Activated CD4-positive, alpha-beta memory T cell treated with anti-CD3 and anti-CD28 coated beads, Interleukin-2, amount 10 ng/mL, durations not matched to agents 7 days and 5 days (primary cell): ENCODE data around the gene ADCY3. TPM values are rescaled to one million over a fixed set of nuclear protein-coding genes. Genes with fewer than 3 reads are reported as not detected.
A peak's percentile ranks its signal among the peaks of the same experiment; 100 is the strongest.

Source experiments
- CTCF ChIA-PET: fragments of 350-600 bp; sonication (Branson Sonifier 250); formaldehyde crosslinking; loops from one replicate; lab custom pipeline; 2021; ENCODE audit warnings: antibody characterized with exemption, inconsistent platforms; lab: Charles Lee
- POLR2A ChIA-PET: fragments of 350-600 bp; sonication (Branson Sonifier 250); formaldehyde crosslinking; loops from one replicate; lab custom pipeline; 2021; ENCODE audit warnings: antibody characterized with exemption; lab: Charles Lee
- DNase-seq: peaks from one replicate; pipeline ENCODE4 v3.0.0-alpha.2; 2020
- H3K27ac Mint-ChIP-seq: one replicate; pipeline ENCODE4 v1.8.0; 2021; ENCODE audit warnings: mild to moderate bottlenecking, mixed read lengths
- H3K27me3 Mint-ChIP-seq: one replicate; pipeline ENCODE4 v1.8.0; 2021; ENCODE audit warnings: mixed read lengths
- H3K36me3 Mint-ChIP-seq: one replicate; pipeline ENCODE4 v1.8.0; 2021; ENCODE audit warnings: low read depth, mixed read lengths
- H3K4me1 Mint-ChIP-seq: one replicate; pipeline ENCODE4 v1.8.0; 2021; ENCODE audit warnings: mixed read lengths
- H3K4me3 Mint-ChIP-seq: one replicate; pipeline ENCODE4 v1.8.0; 2021; ENCODE audit warnings: mild to moderate bottlenecking, mixed read lengths
- H3K9me3 Mint-ChIP-seq: one replicate; pipeline ENCODE4 v1.8.0; 2021; ENCODE audit warnings: mixed read lengths
- total RNA-seq, 2 experiments: library from RNA; stranded (reverse); gene quantifications; one replicate each; pipeline ENCODE4 v1.2.3, GENCODE V29; 2021

Gene ADCY3
- total RNA-seq, result 10 to 100 TPM; 55.6 to 58.5 TPM

GRCh38 chr2:24920098-24920808, at the start of gene ADCY3:
TSS of gene ADCY3 (minus strand) at chr2:24920237. CDS start at chr2:24918987, 1,250 bp downstream.
- peak within 1 kb of the TSS; percentile 72 for H3K27ac Mint-ChIP-seq
- DNase-seq, result peak; percentile 70
- H3K4me3 Mint-ChIP-seq, result peak within 1 kb of the TSS; percentile 83
- H3K9me3 Mint-ChIP-seq, result no peaks in the 10 kb centered on the region
- CTCF ChIA-PET, result no interaction called here
- POLR2A ChIA-PET, result interaction anchor here (1.1 to 4.0 kb wide), 3 partner anchors 11 to 128 kb away, joined by 4 to 15 read pairs (median 7); partner anchors contain the start of genes CENPO and PTRHD1
- peaks cover 15% of the 10 kb centered on the region for H3K36me3 Mint-ChIP-seq
- H3K4me1 Mint-ChIP-seq, result peaks cover 39% of the 10 kb centered on the region
- H3K27me3 Mint-ChIP-seq, result no peaks in the 10 kb centered on the region

GRCh38 chr2:24969784-24970183, 49.7 kb upstream of the ADCY3 start:
- H3K36me3 Mint-ChIP-seq, result peaks cover 19% of the 10 kb centered on the region
- H3K9me3 Mint-ChIP-seq, result no peaks in the 10 kb centered on the region
- ChIA-PET POLR2A (no interaction called here), CTCF (interaction anchor here (1.8 kb wide), 1 partner anchor 159 kb away, joined by 5 read pairs; no protein-coding TSS in a partner anchor)
- H3K27ac Mint-ChIP-seq, result no peak overlapping the region
- H3K4me3 Mint-ChIP-seq, result no peak overlapping the region
- H3K4me1 Mint-ChIP-seq, result peaks cover 19% of the 10 kb centered on the region
- no peak for DNase-seq
- no peaks in the 10 kb centered on the region for H3K27me3 Mint-ChIP-seq

GRCh38 chr2:24961903-24962302, 41.9 kb upstream of the ADCY3 start:
- ChIA-PET CTCF (interaction anchor here (1.4 to 1.6 kb wide), 2 partner anchors 13 to 204 kb away, joined by 3 read pairs; no protein-coding TSS in a partner anchor), POLR2A (no interaction called here)
- no peak overlapping the region for H3K27ac Mint-ChIP-seq
- H3K4me3 Mint-ChIP-seq, result no peak overlapping the region
- no peaks in the 10 kb centered on the region for H3K27me3 Mint-ChIP-seq
- peaks cover 73% of the 10 kb centered on the region for H3K36me3 Mint-ChIP-seq
- peaks cover 2% of the 10 kb centered on the region for H3K4me1 Mint-ChIP-seq
- H3K9me3 Mint-ChIP-seq, result no peaks in the 10 kb centered on the region
- DNase-seq, result no peak

- Mint-ChIP-seq H3K9me3 (peaks cover 3% of the 10 kb centered on the region), H3K4me1 (peaks cover 2% of the 10 kb centered on the region), H3K4me3 (no peak overlapping the region), H3K27me3 (no peaks in the 10 kb centered on the region), H3K27ac (no peak overlapping the region), H3K36me3 (peaks cover 79% of the 10 kb centered on the region)
- CTCF ChIA-PET, result interaction anchor here (1.0 kb wide), 1 partner anchor 16 kb away, joined by 3 read pairs; no protein-coding TSS in a partner anchor
- POLR2A ChIA-PET, result interaction anchor here (0.6 kb wide), 1 partner anchor 16 kb away, joined by 3 read pairs; no protein-coding TSS in a partner anchor
- no peak for DNase-seq
These were observed 39.7 kb upstream of the ADCY3 start for GRCh38 chr2:24959761-24960160.

DNA sequence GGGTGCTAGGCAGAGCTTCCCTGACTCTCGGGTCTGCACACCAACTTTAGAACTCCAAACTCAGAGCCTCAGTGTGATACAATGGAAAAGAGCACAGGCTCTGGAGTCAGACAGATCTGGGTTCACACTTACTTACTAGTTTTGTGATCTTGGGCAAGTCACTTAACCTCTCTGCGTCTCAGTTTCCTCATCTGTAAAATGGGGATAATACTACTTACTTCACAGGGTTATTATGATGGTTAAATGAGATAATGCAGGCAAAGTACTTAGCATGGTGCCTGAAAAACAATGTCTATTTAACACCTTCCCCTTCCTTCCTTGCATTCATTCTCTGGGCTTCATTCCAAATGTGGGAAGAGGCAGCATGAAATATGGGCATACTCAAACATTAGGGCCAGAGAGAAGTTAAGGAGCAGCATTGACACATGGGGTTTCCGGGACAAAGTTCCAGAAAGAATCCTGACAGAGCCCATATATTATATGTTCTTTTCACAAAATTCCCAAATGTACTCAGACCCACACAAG, 38.4 kb upstream of the ADCY3 start:
- ChIA-PET CTCF (no interaction called here), POLR2A (no interaction called here)
- Mint-ChIP-seq H3K4me1 (peaks cover 2% of the 10 kb centered on the region), H3K4me3 (no peak overlapping the region), H3K27ac (no peak overlapping the region), H3K9me3 (peaks cover 3% of the 10 kb centered on the region), H3K27me3 (no peaks in the 10 kb centered on the region), H3K36me3 (peaks cover 84% of the 10 kb centered on the region)
- no peak for DNase-seq

GRCh38 chr2:24957976-24958375, 37.9 kb upstream of the ADCY3 start:
- POLR2A ChIA-PET, result no interaction called here
- Mint-ChIP-seq H3K4me1 (peaks cover 2% of the 10 kb centered on the region), H3K27me3 (no peaks in the 10 kb centered on the region), H3K9me3 (peaks cover 3% of the 10 kb centered on the region), H3K36me3 (peaks cover 82% of the 10 kb centered on the region), H3K27ac (no peak overlapping the region), H3K4me3 (no peak overlapping the region)
- no peak for DNase-seq
- CTCF ChIA-PET, result no interaction called here

DNA sequence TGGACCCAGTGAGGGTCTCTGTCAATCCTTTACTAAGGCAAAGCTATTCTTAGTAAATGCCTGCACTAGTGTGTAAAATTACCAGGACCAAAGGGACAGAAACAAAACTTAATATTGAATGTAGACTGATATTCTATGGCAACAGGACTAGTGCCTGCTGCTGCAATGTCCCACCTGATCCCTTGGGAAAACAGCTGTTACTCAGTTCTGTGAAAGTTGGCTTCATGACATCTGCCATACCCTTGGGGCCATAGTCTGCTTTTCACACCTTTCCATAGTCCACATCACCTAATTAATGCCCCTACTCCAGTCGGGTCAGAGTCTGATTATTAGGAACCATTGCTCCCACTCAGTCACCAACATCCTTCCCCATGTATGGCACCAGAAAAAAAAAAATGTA, 37.2 kb upstream of the ADCY3 start:
- no peaks in the 10 kb centered on the region for H3K27me3 Mint-ChIP-seq
- peaks cover 79% of the 10 kb centered on the region for H3K36me3 Mint-ChIP-seq
- peaks cover 2% of the 10 kb centered on the region for H3K4me1 Mint-ChIP-seq
- DNase-seq, result no peak
- ChIA-PET POLR2A (interaction anchor here (1.0 kb wide), 1 partner anchor 14 kb away, joined by 3 read pairs; no protein-coding TSS in a partner anchor), CTCF (interaction anchor here (0.9 kb wide), 1 partner anchor 18 kb away, joined by 3 read pairs; no protein-coding TSS in a partner anchor)
- peaks cover 3% of the 10 kb centered on the region for H3K9me3 Mint-ChIP-seq
- no peak overlapping the region for H3K27ac Mint-ChIP-seq
- no peak overlapping the region for H3K4me3 Mint-ChIP-seq

GRCh38 chr2:24955921-24956320, 35.9 kb upstream of the ADCY3 start:
- POLR2A ChIA-PET, result no interaction called here
- CTCF ChIA-PET, result no interaction called here

DNA sequence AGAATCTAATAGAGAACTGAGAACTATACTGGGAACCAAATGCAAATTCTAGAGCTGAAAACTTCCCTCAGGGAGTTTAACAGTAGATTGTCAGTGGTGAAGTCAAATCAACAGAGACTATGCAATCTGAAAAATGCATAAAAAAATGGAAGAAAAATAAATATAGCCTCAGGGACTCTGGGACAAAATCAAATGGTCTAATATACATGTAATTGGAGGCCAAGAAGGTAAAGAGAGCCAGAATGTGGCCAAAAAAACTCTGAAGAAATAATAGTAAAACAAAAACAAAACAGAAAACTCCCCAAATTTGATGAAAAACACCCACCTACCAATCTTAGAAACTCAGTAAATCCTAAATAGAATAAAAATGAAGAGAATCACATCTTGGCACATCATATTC, 35.2 kb upstream of the ADCY3 start:
- H3K27me3 Mint-ChIP-seq, result no peaks in the 10 kb centered on the region
- no peak overlapping the region for H3K27ac Mint-ChIP-seq
- ChIA-PET CTCF (no interaction called here), POLR2A (no interaction called here)
- peaks cover 2% of the 10 kb centered on the region for H3K4me1 Mint-ChIP-seq
- peaks cover 3% of the 10 kb centered on the region for H3K9me3 Mint-ChIP-seq
- no peak overlapping the region for H3K4me3 Mint-ChIP-seq
- no peak for DNase-seq
- peaks cover 74% of the 10 kb centered on the region for H3K36me3 Mint-ChIP-seq

More at GRCh38 chr2:24955921-24956320, 35.9 kb upstream of the ADCY3 start:
- peaks cover 2% of the 10 kb centered on the region for H3K4me1 Mint-ChIP-seq
- no peak for DNase-seq
- H3K36me3 Mint-ChIP-seq, result peaks cover 77% of the 10 kb centered on the region
- no peak overlapping the region for H3K27ac Mint-ChIP-seq
- H3K27me3 Mint-ChIP-seq, result no peaks in the 10 kb centered on the region
- peaks cover 3% of the 10 kb centered on the region for H3K9me3 Mint-ChIP-seq
- H3K4me3 Mint-ChIP-seq, result no peak overlapping the region

DNA sequence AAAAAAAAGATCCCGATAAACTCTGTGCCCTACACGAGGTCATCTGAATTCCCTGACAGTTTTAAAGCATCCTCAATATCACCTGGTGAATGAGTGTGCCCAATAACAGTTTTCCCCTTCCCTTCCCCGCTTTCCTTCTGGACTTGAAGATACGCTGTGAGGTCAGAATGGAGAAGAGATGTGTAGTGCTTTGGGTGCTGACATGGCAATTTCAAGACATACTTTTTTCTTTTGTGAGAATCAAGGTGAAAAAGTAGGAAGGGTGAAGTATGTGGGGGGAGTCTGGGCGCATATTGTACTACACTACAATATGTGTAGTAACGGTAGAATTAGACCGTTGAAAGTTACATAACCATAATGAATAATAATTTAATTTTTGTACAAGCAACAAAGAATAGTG, 30.1 kb upstream of the ADCY3 start:
- H3K4me1 Mint-ChIP-seq, result no peaks in the 10 kb centered on the region
- H3K27me3 Mint-ChIP-seq, result no peaks in the 10 kb centered on the region
- no peak overlapping the region for H3K4me3 Mint-ChIP-seq
- ChIA-PET CTCF (no interaction called here), POLR2A (no interaction called here)
- H3K36me3 Mint-ChIP-seq, result peaks cover 44% of the 10 kb centered on the region
- no peak for DNase-seq
- H3K27ac Mint-ChIP-seq, result no peak overlapping the region
- H3K9me3 Mint-ChIP-seq, result no peaks in the 10 kb centered on the region

GRCh38 chr2:24948506-24948905, 28.5 kb upstream of the ADCY3 start:
- ChIA-PET CTCF (interaction anchor here (0.5 to 1.1 kb wide), 2 partner anchors 121 to 224 kb away, joined by 3 to 4 read pairs; no protein-coding TSS in a partner anchor), POLR2A (no interaction called here)
- no peaks in the 10 kb centered on the region for H3K9me3 Mint-ChIP-seq
- no peaks in the 10 kb centered on the region for H3K4me1 Mint-ChIP-seq
- H3K27me3 Mint-ChIP-seq, result no peaks in the 10 kb centered on the region
- H3K27ac Mint-ChIP-seq, result no peak overlapping the region
- H3K36me3 Mint-ChIP-seq, result peaks cover 30% of the 10 kb centered on the region
- no peak overlapping the region for H3K4me3 Mint-ChIP-seq
- DNase-seq, result no peak

DNA sequence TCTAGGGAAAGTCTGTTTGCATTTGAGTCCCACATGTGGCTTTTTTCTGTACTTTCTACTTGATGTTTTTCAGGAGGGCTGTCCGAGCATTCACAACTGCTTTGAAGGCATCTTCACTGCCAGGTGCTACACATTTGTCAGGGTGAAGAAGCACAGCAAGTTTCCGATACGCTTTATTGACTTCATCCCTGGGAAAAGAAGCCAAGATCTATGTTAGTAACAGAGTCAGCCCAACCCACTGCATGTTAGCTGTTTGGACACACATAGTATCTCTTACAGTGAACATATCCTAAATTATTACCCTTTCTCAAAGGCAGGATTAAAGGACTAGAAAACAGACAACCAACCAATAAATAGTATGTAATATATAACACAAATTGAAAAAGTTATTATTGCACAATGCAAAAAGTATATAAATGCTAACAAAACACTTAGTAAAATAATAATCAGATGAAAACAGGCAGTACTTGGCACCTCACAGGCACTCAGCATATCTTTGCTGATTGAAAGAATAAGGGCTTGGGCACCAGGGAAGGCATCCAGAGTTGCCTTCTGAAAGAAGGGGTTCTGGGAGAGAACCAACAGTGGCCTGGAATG, 27.6 kb upstream of the ADCY3 start:
- DNase-seq, result no peak
- Mint-ChIP-seq H3K4me1 (no peaks in the 10 kb centered on the region), H3K27me3 (no peaks in the 10 kb centered on the region), H3K36me3 (peaks cover 28% of the 10 kb centered on the region), H3K27ac (no peak overlapping the region), H3K4me3 (no peak overlapping the region), H3K9me3 (no peaks in the 10 kb centered on the region)
- ChIA-PET POLR2A (no interaction called here), CTCF (interaction anchor here (1.1 kb wide), 1 partner anchor 120 kb away, joined by 4 read pairs; no protein-coding TSS in a partner anchor)

DNA sequence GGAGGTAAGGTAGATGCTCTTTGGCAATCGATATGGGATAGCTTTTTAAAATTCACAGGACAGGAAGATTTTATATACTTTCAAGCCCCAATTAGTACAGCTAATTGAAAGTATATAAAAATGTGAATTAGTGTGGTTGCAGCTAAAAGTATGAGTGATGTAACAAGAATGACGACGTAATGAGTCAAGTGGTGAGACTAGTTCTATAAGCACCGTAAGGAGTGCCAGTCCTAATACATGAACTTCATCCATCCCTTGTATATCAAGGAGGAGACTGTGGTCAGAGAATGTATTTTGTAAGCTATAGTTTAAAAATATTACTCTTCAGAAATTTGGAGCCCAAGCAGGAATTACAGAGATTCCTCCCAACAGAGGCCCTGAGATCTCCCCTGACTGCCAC, 25.9 kb upstream of the ADCY3 start:
- no peak for DNase-seq
- Mint-ChIP-seq H3K27me3 (no peaks in the 10 kb centered on the region), H3K27ac (no peak overlapping the region), H3K4me3 (no peak overlapping the region), H3K9me3 (no peaks in the 10 kb centered on the region), H3K4me1 (no peaks in the 10 kb centered on the region), H3K36me3 (peaks cover 20% of the 10 kb centered on the region)
- CTCF ChIA-PET, result no interaction called here
- POLR2A ChIA-PET, result no interaction called here
